Measurements from ENCODE around the gene SIGLEC6.

DNA sequence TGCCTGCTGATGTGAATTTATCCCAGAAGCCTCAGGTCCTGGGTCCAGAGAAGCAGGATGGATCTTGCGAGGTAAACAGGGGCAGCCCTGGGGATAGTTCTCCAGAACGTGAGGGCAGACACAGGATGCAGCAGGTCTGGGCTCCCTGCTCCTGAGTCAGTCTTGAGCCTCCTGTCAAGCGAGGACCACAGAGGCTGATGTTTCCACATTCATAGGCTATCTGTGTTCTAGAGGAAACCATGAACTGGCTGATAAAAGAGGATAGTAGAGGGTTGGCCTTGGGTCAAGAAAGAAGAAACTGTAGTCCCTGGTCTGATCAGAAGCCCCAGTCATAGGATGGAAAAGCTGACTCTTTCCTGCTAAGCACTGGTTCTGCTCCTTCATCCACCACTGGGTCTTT, 41.9 kb upstream of the SIGLEC6 start:
- TF ChIP-seq, protein P1, sequence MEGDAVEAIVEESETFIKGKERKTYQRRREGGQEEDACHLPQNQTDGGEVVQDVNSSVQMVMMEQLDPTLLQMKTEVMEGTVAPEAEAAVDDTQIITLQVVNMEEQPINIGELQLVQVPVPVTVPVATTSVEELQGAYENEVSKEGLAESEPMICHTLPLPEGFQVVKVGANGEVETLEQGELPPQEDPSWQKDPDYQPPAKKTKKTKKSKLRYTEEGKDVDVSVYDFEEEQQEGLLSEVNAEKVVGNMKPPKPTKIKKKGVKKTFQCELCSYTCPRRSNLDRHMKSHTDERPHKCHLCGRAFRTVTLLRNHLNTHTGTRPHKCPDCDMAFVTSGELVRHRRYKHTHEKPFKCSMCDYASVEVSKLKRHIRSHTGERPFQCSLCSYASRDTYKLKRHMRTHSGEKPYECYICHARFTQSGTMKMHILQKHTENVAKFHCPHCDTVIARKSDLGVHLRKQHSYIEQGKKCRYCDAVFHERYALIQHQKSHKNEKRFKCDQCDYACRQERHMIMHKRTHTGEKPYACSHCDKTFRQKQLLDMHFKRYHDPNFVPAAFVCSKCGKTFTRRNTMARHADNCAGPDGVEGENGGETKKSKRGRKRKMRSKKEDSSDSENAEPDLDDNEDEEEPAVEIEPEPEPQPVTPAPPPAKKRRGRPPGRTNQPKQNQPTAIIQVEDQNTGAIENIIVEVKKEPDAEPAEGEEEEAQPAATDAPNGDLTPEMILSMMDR (IDR thresholded peaks at IDR 0.05): no peak
- no peak for TF ChIP-seq POLR2A (IDR thresholded peaks at IDR 0.05)

Data from testis (tissue), 2 donors.